ENCODE data around the gene CIAO1. TPM values are rescaled to one million over a fixed set of nuclear protein-coding genes. Genes with fewer than 3 reads are reported as not detected.
"Not testable (repeated sequence)": the region's sequence is repeated elsewhere in the genome, so short reads cannot be mapped to it uniquely, and the experiment has no call there.

CIAO1 gene
- total RNA-seq: 10 to 100 TPM; 86.6 to 87.1 TPM

- ChIA-PET POLR2A (interaction anchor here (0.6 to 3.1 kb wide), 7 partner anchors 39 to 124 kb away, joined by 3 to 20 read pairs (median 4); partner anchors contain the start of genes DUSP2, SNRNP200 and STARD7), CTCF (interaction anchor here (0.7 to 2.5 kb wide), 7 partner anchors 27 to 274 kb away, joined by 3 to 20 read pairs (median 4); partner anchors contain the start of genes ADRA2B, ANKRD36C and STARD7)
- Mint-ChIP-seq H3K27ac (peak within 1 kb of the TSS; percentile 97), H3K36me3 (peaks cover 31% of the 10 kb centered on the region), H3K27me3 (no peaks in the 10 kb centered on the region), H3K9me3 (no peaks in the 10 kb centered on the region), H3K4me1 (ENCODE audit: low read depth) (peaks cover 50% of the 10 kb centered on the region), H3K4me3 (peak within 1 kb of the TSS; percentile 99)
- intact Hi-C loops (cut with micrococcal nuclease): loop anchor here (1.0 to 5.0 kb wide), 8 partner anchors 24 to 271 kb away; partner anchors contain the start of genes ARID5A, NCAPH, SNRNP200 and STARD7
- peak; percentile 99 for DNase-seq
Observed at GRCh38 chr2:96265840-96266679, at the start of gene CIAO1, which contains the start of gene TMEM127. Gene CIAO1, plus strand, starts transcription at chr2:96266225. Its CDS starts 126 bp downstream, at chr2:96266351. Gene TMEM127, minus strand, starts transcription at chr2:96265997. Its CDS starts 616 bp downstream, at chr2:96265381.

GRCh38 chr2:96218508-96219131 lies 47.4 kb upstream of the CIAO1 start:
- Mint-ChIP-seq H3K4me3 (no peak overlapping the region), H3K4me1 (ENCODE audit: low read depth) (no peaks in the 10 kb centered on the region), H3K27ac (no peak overlapping the region), H3K27me3 (no peaks in the 10 kb centered on the region), H3K36me3 (no peaks in the 10 kb centered on the region), H3K9me3 (no peaks in the 10 kb centered on the region)
- DNase-seq: no peak
- intact Hi-C loops (cut with micrococcal nuclease): no loop called here
- CTCF ChIA-PET: no interaction called here
- POLR2A ChIA-PET: no interaction called here

- CTCF ChIA-PET; H3K27ac Mint-ChIP-seq; intact Hi-C loops (cut with micrococcal nuclease); H3K36me3 Mint-ChIP-seq; H3K4me3 Mint-ChIP-seq; DNase-seq; H3K9me3 Mint-ChIP-seq; H3K4me1 Mint-ChIP-seq (ENCODE audit: low read depth); H3K27me3 Mint-ChIP-seq; POLR2A ChIA-PET: not testable (repeated sequence)
Observed at GRCh38 chr2:96219959-96220358, 46.1 kb upstream of the CIAO1 start.

- H3K36me3 Mint-ChIP-seq; intact Hi-C loops (cut with micrococcal nuclease); CTCF ChIA-PET; H3K27ac Mint-ChIP-seq; H3K27me3 Mint-ChIP-seq; H3K9me3 Mint-ChIP-seq; H3K4me1 Mint-ChIP-seq (ENCODE audit: low read depth); H3K4me3 Mint-ChIP-seq; DNase-seq; POLR2A ChIA-PET: not testable (repeated sequence)
Observed at GRCh38 chr2:96221106-96221505, 44.9 kb upstream of the CIAO1 start.

GRCh38 chr2:96225016-96225533 lies 41.0 kb upstream of the CIAO1 start:
- Mint-ChIP-seq H3K4me3 (no peak overlapping the region), H3K27me3 (no peaks in the 10 kb centered on the region), H3K4me1 (ENCODE audit: low read depth) (peaks cover 9% of the 10 kb centered on the region), H3K36me3 (peaks cover 5% of the 10 kb centered on the region), H3K27ac (no peak overlapping the region), H3K9me3 (no peaks in the 10 kb centered on the region)
- ChIA-PET POLR2A (no interaction called here), CTCF (no interaction called here)
- intact Hi-C loops (cut with micrococcal nuclease): no loop called here
- DNase-seq: no peak

GRCh38 chr2:96231316-96231715 lies 34.7 kb upstream of the CIAO1 start:
- Mint-ChIP-seq H3K4me1 (ENCODE audit: low read depth) (no peaks in the 10 kb centered on the region), H3K4me3 (no peak overlapping the region), H3K9me3 (no peaks in the 10 kb centered on the region), H3K36me3 (peaks cover 5% of the 10 kb centered on the region), H3K27ac (no peak overlapping the region), H3K27me3 (no peaks in the 10 kb centered on the region)
- ChIA-PET CTCF (interaction anchor here (0.6 kb wide), 1 partner anchor 36 kb away, joined by 3 read pairs; no protein-coding TSS in a partner anchor), POLR2A (no interaction called here)
- no peak for DNase-seq
- intact Hi-C loops (cut with micrococcal nuclease): no loop called here

GRCh38 chr2:96233436-96233835 lies 32.6 kb upstream of the CIAO1 start:
- Mint-ChIP-seq H3K4me3 (no peak overlapping the region), H3K4me1 (ENCODE audit: low read depth) (no peaks in the 10 kb centered on the region), H3K27ac (no peak overlapping the region), H3K36me3 (peaks cover 5% of the 10 kb centered on the region), H3K9me3 (no peaks in the 10 kb centered on the region), H3K27me3 (no peaks in the 10 kb centered on the region)
- intact Hi-C loops (cut with micrococcal nuclease): no loop called here
- POLR2A ChIA-PET: no interaction called here
- CTCF ChIA-PET: interaction anchor here (0.9 to 1.7 kb wide), 2 partner anchors 34 to 59 kb away, joined by 3 to 6 read pairs; no protein-coding TSS in a partner anchor
- no peak for DNase-seq

GRCh38 chr2:96233880-96234316 lies 32.1 kb upstream of the CIAO1 start:
- intact Hi-C loops (cut with micrococcal nuclease): no loop called here
- Mint-ChIP-seq H3K4me1 (ENCODE audit: low read depth) (no peaks in the 10 kb centered on the region), H3K27me3 (no peaks in the 10 kb centered on the region), H3K36me3 (peaks cover 4% of the 10 kb centered on the region), H3K4me3 (no peak overlapping the region), H3K9me3 (no peaks in the 10 kb centered on the region), H3K27ac (no peak overlapping the region)
- ChIA-PET POLR2A (no interaction called here), CTCF (interaction anchor here (0.5 to 1.7 kb wide), 3 partner anchors 22 to 117 kb away, joined by 3 to 6 read pairs (median 3); no protein-coding TSS in a partner anchor)
- DNase-seq: no peak

GRCh38 chr2:96236882-96237281 lies 29.1 kb upstream of the CIAO1 start:
- H3K27me3 Mint-ChIP-seq: no peaks in the 10 kb centered on the region
- H3K27ac Mint-ChIP-seq: no peak overlapping the region
- ChIA-PET POLR2A (interaction anchor here (0.8 kb wide), 1 partner anchor 27 kb away, joined by 3 read pairs; no protein-coding TSS in a partner anchor), CTCF (interaction anchor here (0.9 to 1.0 kb wide), 2 partner anchors 170 to 244 kb away, joined by 3 to 4 read pairs; no protein-coding TSS in a partner anchor)
- H3K9me3 Mint-ChIP-seq: no peaks in the 10 kb centered on the region
- no peak overlapping the region for H3K4me3 Mint-ChIP-seq
- DNase-seq: no peak
- no peaks in the 10 kb centered on the region for H3K36me3 Mint-ChIP-seq
- H3K4me1 Mint-ChIP-seq (ENCODE audit: low read depth): peaks cover 13% of the 10 kb centered on the region
- intact Hi-C loops (cut with micrococcal nuclease): no loop called here

GRCh38 chr2:96238266-96238665 lies 27.8 kb upstream of the CIAO1 start:
- no peaks in the 10 kb centered on the region for H3K36me3 Mint-ChIP-seq
- CTCF ChIA-PET: interaction anchor here (0.7 kb wide), 1 partner anchor 64 kb away, joined by 4 read pairs; no protein-coding TSS in a partner anchor
- POLR2A ChIA-PET: no interaction called here
- no peak for DNase-seq
- intact Hi-C loops (cut with micrococcal nuclease): no loop called here
- no peaks in the 10 kb centered on the region for H3K9me3 Mint-ChIP-seq
- no peak overlapping the region for H3K27ac Mint-ChIP-seq
- no peaks in the 10 kb centered on the region for H3K27me3 Mint-ChIP-seq
- H3K4me1 Mint-ChIP-seq (ENCODE audit: low read depth): peaks cover 25% of the 10 kb centered on the region
- no peak overlapping the region for H3K4me3 Mint-ChIP-seq

- intact Hi-C loops (cut with micrococcal nuclease): no loop called here
- POLR2A ChIA-PET: interaction anchor here (4.3 kb wide), 1 partner anchor 30 kb away, joined by 24 read pairs; the partner anchor contains the start of gene STARD7
- H3K4me3 Mint-ChIP-seq: no peak overlapping the region
- CTCF ChIA-PET: interaction anchor here (1.2 kb wide), 1 partner anchor 27 kb away, joined by 3 read pairs; the partner anchor contains the start of genes CIAO1 and TMEM127
- H3K27ac Mint-ChIP-seq: no peak overlapping the region
- H3K27me3 Mint-ChIP-seq: no peaks in the 10 kb centered on the region
- H3K9me3 Mint-ChIP-seq: no peaks in the 10 kb centered on the region
- no peak for DNase-seq
- H3K36me3 Mint-ChIP-seq: no peaks in the 10 kb centered on the region
- peaks cover 25% of the 10 kb centered on the region for H3K4me1 Mint-ChIP-seq (ENCODE audit: low read depth)
Observed at GRCh38 chr2:96239091-96239490, 26.9 kb upstream of the CIAO1 start.
